GM12801 (cell line): Measurements from ENCODE around the gene TYMS.

Experiments used
- TF ChIP-seq, protein P1 (sequence below): IDR thresholded peaks from one replicate; pipeline ENCODE4 v1.5.1; 2011; ENCODE audit warnings: control low read depth; ENCODE audit not compliant: insufficient read length; ENCODE audit errors: extremely low read depth

TYMS gene

DNA sequence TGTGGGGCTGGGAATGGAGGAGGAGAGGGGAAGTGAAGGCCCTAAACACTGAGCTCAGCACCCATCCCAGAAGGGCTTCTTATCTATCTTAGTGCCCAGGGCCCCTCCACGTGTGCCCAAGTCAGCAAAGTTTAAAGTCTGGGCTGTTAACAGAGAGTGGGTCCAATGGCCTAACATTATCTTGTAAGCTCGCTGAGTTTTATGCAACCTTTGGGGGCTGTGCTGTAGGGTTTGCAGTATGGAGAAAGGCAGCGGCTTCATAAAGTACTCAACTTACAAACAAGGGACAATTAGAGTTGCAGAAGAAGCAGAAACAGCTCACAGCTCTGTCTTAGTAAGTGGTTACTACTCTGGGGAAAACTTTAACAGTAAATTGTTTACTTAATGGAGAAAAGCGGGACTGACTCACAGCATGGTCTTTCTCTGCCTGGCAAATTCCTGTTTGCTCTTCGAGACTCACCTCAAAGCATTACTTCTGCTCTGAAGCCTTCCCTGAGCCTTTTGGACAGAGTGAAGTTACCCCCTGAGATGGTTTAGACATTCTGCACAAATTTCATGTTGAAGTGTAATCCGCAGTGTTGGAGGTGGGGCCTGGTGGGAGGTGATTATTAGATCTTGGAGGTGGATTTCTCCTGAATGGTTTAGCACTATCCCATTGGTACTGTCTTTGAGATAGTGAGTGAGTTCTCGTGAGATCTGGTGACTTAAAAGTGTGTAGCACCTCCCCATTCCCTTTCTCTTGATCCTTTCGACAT, 45.9 kb downstream of the TYMS start:
- TF ChIP-seq, protein P1, sequence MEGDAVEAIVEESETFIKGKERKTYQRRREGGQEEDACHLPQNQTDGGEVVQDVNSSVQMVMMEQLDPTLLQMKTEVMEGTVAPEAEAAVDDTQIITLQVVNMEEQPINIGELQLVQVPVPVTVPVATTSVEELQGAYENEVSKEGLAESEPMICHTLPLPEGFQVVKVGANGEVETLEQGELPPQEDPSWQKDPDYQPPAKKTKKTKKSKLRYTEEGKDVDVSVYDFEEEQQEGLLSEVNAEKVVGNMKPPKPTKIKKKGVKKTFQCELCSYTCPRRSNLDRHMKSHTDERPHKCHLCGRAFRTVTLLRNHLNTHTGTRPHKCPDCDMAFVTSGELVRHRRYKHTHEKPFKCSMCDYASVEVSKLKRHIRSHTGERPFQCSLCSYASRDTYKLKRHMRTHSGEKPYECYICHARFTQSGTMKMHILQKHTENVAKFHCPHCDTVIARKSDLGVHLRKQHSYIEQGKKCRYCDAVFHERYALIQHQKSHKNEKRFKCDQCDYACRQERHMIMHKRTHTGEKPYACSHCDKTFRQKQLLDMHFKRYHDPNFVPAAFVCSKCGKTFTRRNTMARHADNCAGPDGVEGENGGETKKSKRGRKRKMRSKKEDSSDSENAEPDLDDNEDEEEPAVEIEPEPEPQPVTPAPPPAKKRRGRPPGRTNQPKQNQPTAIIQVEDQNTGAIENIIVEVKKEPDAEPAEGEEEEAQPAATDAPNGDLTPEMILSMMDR = no peak

- TF ChIP-seq, protein P1 = no peak
These were observed 49.0 kb downstream of the TYMS start for GRCh38 chr18:706405-706804.

DNA sequence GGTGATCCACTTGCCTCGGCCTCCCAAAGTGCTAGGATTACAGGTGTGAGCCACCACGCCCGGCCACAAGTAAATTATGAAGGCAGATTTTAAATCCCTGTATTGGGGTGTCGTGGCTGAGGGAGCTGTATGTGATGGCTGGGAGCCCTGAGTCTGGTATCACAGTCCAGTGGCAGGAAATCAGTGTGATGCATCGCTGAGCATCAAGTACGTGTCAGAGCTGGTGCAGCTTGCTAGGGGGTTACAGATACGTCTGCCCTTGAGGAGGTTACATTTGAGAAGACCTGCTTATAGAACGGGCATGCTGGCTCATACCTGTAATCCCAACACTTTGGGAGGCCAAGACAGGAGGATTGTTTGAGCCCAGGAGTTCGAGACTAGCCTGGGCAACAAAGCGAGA, 50.6 kb downstream of the TYMS start:
- TF ChIP-seq, protein P1 = no peak

DNA sequence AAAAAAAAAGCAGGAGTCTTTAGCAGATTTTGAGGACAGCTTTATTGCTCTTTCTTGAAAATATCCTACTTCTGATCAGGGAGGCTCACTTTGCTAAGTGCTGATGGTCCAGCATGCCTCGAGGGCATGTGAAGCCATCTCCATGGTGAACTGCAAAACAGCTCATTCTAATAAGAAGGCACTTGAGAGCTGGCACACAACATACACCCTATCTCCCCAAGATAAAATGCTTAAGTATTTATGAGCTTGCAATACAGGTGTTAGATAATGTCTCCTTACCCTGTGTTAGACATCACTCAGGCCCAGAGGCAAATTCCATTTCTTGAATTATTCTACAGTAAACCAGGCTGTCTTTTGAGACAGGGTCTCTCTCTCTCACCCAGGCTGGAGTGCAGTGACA, 52.3 kb downstream of the TYMS start:
- TF ChIP-seq, protein P1 = no peak

DNA sequence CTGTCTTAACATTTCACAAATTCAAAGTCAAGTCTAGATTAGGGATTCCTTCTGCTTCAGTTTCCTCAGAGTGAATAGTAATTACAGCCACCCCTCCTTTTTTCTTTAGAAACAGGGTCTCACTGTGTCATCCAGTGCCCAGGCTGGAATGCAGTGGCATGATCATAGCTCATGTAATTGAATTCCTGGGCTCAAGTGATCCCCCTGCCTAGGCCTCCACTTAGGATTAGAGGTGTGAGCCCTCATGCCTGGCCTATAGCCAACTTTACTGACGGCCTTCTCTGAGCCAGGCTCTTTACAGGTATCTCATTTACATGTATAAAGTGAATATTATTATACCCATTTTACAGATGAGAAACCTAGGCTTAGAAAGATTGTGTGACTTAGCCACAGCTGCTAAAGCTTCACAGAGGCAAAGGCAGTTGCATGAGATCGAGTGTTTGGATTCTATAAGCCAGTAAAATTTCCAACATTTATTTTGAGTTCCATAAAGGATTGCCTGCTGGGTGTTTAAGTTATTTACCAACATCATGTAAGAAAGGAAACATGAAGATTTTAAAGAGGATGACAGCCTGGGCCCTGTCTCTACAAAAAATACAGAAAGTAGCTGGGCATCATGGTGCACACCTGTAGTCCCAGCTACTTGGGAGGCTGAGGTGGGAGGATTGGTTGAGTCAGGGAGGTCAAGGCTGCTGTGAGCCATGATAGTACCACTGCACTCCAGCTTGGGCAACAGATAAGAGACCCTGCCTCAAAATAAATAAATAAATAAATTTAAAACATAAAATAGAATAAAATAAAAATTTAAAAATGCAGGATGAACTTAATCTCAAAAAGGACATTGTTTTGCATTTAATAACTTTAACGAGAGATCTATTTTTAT, 53.2 kb downstream of the TYMS start:
- TF ChIP-seq, protein P1 = no peak

DNA sequence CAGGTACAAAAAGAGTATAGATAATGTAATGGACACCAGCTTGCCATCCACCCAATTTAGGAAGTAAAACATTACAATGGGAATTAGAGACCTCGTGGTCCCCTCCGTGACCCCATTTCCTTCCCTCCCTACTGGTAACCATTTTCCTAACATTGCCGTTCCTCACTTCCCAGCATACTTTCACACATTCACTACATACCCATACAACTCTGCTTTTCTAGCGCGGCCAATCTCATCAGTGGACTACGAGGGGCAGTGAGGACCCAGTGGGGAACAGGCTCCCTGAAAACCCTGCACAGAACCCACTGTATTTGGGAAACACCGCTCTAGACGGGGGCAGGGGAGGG, 53.8 kb downstream of the TYMS start:
- TF ChIP-seq, protein P1 = no peak

- TF ChIP-seq, protein P1 = no peak
These were observed 54.4 kb downstream of the TYMS start for GRCh38 chr18:711657-712400.
